Calu3 (cell line): ENCODE results near the gene COASY. TPM values are rescaled to one million over a fixed set of nuclear protein-coding genes. Genes with fewer than 3 reads are reported as not detected.

ENCODE experiments used
- BruUV-seq: library from RNA; stranded (reverse); fragments of 400-500 nt; replicated peaks from 2 replicates; lab custom pipeline; 2021; lab: Mats Ljungman, UMichigan
- CTCF ChIA-PET: fragments of 300-600 bp; sonication (Branson Sonifier 250); formaldehyde crosslinking; loops from one replicate; lab custom pipeline; 2022; ENCODE audit warnings: antibody characterized with exemption; lab: Charles Lee
- DNase-seq: peaks from one replicate; pipeline ENCODE4 v3.0.0; 2022
- H3K27ac Mint-ChIP-seq: one replicate; pipeline ENCODE4 v1.8.0; 2022; ENCODE audit warnings: mixed read lengths; ENCODE audit not compliant: unreplicated experiment
- H3K27me3 Mint-ChIP-seq: one replicate; pipeline ENCODE4 v1.8.0; 2022; ENCODE audit warnings: mixed read lengths; ENCODE audit not compliant: unreplicated experiment
- H3K36me3 Mint-ChIP-seq: one replicate; pipeline ENCODE4 v1.8.0; 2022; ENCODE audit warnings: mild to moderate bottlenecking, moderate library complexity, mixed read lengths; ENCODE audit not compliant: insufficient read depth, unreplicated experiment
- H3K4me1 Mint-ChIP-seq: one replicate; pipeline ENCODE4 v1.8.0; 2022; ENCODE audit warnings: mild to moderate bottlenecking, low read depth, mixed read lengths; ENCODE audit not compliant: unreplicated experiment
- H3K4me3 Mint-ChIP-seq: one replicate; pipeline ENCODE4 v1.8.0; 2022; ENCODE audit warnings: mild to moderate bottlenecking, low read depth, moderate library complexity, mixed read lengths; ENCODE audit not compliant: unreplicated experiment
- H3K9me3 Mint-ChIP-seq: one replicate; pipeline ENCODE4 v1.8.0; 2022; ENCODE audit warnings: low read depth, mixed read lengths; ENCODE audit not compliant: unreplicated experiment
- CTCF ChIP-seq: fragments of 200-600 bp; IDR thresholded peaks from one replicate; pipeline ENCODE4 v1.8.0; 2022; ENCODE audit warnings: antibody characterized with exemption; ENCODE audit not compliant: unreplicated experiment
- intact Hi-C: fragments of 100-400 bp; cut with micrococcal nuclease; formaldehyde crosslinking; loops from one replicate; pipeline ENCODE4 v1.10.0; 2022; ENCODE audit not compliant: unreplicated experiment
- total RNA-seq: library from RNA; stranded (reverse); gene quantifications from 2 replicates; pipeline ENCODE4 v1.2.3, GENCODE V29; 2022

COASY gene
- total RNA-seq, 1 experiment from 2014 or later, result 163 TPM

GRCh38 chr17:42566215-42566882 lies 4.4 kb downstream of the COASY start:
- H3K27ac Mint-ChIP-seq, result peak overlapping the region; percentile 47
- BruUV-seq, result no TSS peak
- intact Hi-C loops, result no loop called here

GRCh38 chr17:42566883-42567573 lies 5.1 kb downstream of the COASY start, which contains the start of gene MLX:
MLX (plus strand) TSS chr17:42567100; CDS start chr17:42567125, 25 bp downstream.
- TSS peak; percentile 0 for BruUV-seq
- peaks cover 34% of the 10 kb centered on the region for H3K4me1 Mint-ChIP-seq
- H3K4me3 Mint-ChIP-seq, result peak within 1 kb of the TSS; percentile 85
- intact Hi-C loops, result no loop called here
- H3K9me3 Mint-ChIP-seq, result no peaks in the 10 kb centered on the region
- peak; percentile 98 for DNase-seq
- TF ChIP-seq CTCF, result no peak
- peak within 1 kb of the TSS; percentile 47 for H3K27ac Mint-ChIP-seq
- CTCF ChIA-PET, result interaction anchor here (0.8 to 1.3 kb wide), 7 partner anchors 9 to 206 kb away, joined by 3 to 9 read pairs (median 3); partner anchors contain the start of genes PSMC3IP, RETREG3 and VPS25
- no peaks in the 10 kb centered on the region for H3K27me3 Mint-ChIP-seq
- peaks cover 90% of the 10 kb centered on the region for H3K36me3 Mint-ChIP-seq

More at GRCh38 chr17:42566215-42566882, 4.4 kb downstream of the COASY start:
- Mint-ChIP-seq H3K4me1 (peaks cover 34% of the 10 kb centered on the region), H3K9me3 (no peaks in the 10 kb centered on the region), H3K4me3 (peak overlapping the region; percentile 85), H3K36me3 (peaks cover 90% of the 10 kb centered on the region), H3K27me3 (no peaks in the 10 kb centered on the region)
- CTCF ChIA-PET, result interaction anchor here (1.1 to 1.3 kb wide), 3 partner anchors 9 to 18 kb away, joined by 3 to 4 read pairs (median 4); partner anchors contain the start of gene PSMC3IP
- no peak for TF ChIP-seq CTCF
- DNase-seq, result no peak

GRCh38 chr17:42568341-42569111 lies 6.6 kb downstream of the COASY start:
- intact Hi-C loops, result no loop called here
- TF ChIP-seq CTCF, result no peak
- H3K36me3 Mint-ChIP-seq, result peaks cover 88% of the 10 kb centered on the region
- no TSS peak for BruUV-seq
- no peak overlapping the region for H3K4me3 Mint-ChIP-seq
- CTCF ChIA-PET, result no interaction called here
- H3K27ac Mint-ChIP-seq, result peak overlapping the region; percentile 25
- no peak for DNase-seq
- H3K27me3 Mint-ChIP-seq, result no peaks in the 10 kb centered on the region
- peaks cover 33% of the 10 kb centered on the region for H3K4me1 Mint-ChIP-seq
- no peaks in the 10 kb centered on the region for H3K9me3 Mint-ChIP-seq
